GM12875 (cell line): ENCODE results near the gene TTPAL.
A peak's percentile ranks its signal among the peaks of the same experiment; 100 is the strongest.

Source experiments
- H3K4me3 ChIP-seq: one replicate; pipeline ENCODE4 v1.5.1; 2011; ENCODE audit warnings: low read depth, low read length, control low read depth
- TF ChIP-seq, protein P1 (sequence below): IDR thresholded peaks from 2 replicates; pipeline ENCODE4 v1.5.1; 2011; ENCODE audit warnings: low read depth, mild to moderate bottlenecking, control low read depth, inconsistent platforms, low read length, moderate library complexity, borderline replicate concordance; ENCODE audit not compliant: insufficient read depth

TTPAL gene, protein sequence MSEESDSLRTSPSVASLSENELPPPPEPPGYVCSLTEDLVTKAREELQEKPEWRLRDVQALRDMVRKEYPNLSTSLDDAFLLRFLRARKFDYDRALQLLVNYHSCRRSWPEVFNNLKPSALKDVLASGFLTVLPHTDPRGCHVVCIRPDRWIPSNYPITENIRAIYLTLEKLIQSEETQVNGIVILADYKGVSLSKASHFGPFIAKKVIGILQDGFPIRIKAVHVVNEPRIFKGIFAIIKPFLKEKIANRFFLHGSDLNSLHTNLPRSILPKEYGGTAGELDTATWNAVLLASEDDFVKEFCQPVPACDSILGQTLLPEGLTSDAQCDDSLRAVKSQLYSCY

GRCh38 chr20:44475694-44476560 lies at the start of gene TTPAL:
Gene TTPAL, plus strand, starts transcription at chr20:44475874. Its CDS starts 4,126 bp downstream, at chr20:44480000.
- H3K4me3 ChIP-seq = peak within 1 kb of the TSS; percentile 79

DNA sequence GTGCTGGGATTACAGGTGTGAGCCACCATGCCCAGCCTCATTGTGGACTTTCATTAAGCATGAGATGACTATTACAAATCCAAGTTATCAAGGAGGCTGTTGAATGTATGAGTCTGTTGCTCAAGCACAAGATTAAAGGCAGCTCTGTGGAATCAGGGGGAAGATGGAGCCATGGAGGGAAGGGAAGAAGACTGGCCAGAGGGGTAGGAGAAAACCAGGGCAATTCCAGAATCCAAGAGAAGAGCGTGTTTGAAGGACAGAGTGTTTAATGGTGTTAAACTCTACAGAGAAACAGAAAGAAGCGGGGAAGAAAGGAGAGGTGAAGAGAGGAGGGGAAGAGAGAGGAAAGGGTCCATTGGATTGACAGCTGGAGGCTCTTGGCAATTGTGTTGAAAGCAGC lies 49.8 kb upstream of the TTPAL start:
- no peak overlapping the region for H3K4me3 ChIP-seq
- TF ChIP-seq, protein P1, sequence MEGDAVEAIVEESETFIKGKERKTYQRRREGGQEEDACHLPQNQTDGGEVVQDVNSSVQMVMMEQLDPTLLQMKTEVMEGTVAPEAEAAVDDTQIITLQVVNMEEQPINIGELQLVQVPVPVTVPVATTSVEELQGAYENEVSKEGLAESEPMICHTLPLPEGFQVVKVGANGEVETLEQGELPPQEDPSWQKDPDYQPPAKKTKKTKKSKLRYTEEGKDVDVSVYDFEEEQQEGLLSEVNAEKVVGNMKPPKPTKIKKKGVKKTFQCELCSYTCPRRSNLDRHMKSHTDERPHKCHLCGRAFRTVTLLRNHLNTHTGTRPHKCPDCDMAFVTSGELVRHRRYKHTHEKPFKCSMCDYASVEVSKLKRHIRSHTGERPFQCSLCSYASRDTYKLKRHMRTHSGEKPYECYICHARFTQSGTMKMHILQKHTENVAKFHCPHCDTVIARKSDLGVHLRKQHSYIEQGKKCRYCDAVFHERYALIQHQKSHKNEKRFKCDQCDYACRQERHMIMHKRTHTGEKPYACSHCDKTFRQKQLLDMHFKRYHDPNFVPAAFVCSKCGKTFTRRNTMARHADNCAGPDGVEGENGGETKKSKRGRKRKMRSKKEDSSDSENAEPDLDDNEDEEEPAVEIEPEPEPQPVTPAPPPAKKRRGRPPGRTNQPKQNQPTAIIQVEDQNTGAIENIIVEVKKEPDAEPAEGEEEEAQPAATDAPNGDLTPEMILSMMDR = no peak

More at GRCh38 chr20:44475694-44476560, at the start of gene TTPAL:
- TF ChIP-seq, protein P1 = no peak

DNA sequence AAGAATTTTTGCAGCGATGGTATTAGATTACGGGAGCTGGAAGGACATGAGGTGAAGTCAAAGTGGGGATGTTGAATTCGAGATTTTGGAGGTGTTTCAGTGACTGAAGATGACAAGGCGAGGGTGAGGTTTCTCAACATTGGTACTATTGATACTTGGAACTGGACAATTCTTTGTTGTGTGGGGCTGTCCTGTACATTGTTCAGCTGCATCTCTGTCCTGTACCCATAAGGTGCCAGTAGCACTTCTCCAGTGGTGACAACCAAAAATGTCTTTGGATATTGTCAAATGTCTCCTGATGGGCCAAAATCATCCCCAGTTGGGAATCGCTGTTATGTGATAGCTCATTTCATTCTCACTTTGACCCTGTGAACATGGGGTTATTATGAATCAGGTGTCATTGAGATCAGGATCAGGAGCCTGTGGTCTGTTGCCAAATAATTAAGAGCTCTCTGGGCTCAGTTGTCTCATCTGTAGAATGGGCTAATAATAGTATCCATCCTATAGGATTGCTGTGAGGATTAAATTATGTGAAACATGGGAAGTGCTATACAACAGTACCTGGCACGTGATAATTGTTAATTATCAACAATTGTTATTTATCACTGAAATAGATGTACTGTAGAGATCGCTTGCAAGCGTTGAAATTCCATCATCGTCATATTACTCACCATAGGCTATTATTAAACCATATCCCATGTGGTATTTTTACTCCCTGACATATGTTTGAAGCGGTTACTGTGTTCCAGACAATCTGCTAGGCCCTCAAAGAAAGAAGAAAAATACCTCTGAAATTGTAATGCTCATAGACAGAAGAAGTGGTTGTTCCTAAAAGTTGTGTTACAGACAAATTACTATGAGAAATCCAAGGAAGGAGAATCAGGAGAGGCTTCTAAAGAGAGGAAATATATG lies 48.5 kb upstream of the TTPAL start:
- H3K4me3 ChIP-seq = no peak overlapping the region
- TF ChIP-seq, protein P1 = no peak

- TF ChIP-seq, protein P1 = no peak
- no peak overlapping the region for H3K4me3 ChIP-seq
Observed at GRCh38 chr20:44427804-44428173, 47.9 kb upstream of the TTPAL start.

GRCh38 chr20:44428174-44429016 lies 47.3 kb upstream of the TTPAL start:
- no peak overlapping the region for H3K4me3 ChIP-seq
- TF ChIP-seq, protein P1 = no peak

DNA sequence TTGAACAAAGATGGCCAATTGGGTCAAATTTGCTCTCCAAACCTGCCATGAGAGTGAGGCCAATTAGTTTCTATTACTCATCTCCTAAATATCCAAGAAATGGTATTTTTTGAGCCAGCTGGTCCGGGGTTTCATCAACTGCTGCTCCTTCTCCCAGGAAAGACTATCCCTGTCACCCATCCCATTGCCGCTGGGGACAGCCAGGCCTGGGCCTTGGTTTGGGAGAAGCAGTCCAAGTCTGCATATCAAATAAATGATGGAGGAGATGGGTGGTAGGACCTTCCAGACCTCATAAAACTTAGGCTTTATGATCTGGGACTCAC lies 46.7 kb upstream of the TTPAL start:
- H3K4me3 ChIP-seq = no peak overlapping the region
- TF ChIP-seq, protein P1 = no peak
